Nephron progenitor cell (in vitro differentiated cells): ENCODE measurements around the gene PDHX.

Experiments used
- DNase-seq: peaks from one replicate; pipeline ENCODE4 v3.0.0; 2021
- H3K27ac Mint-ChIP-seq: 2 replicates; pipeline ENCODE4 v1.8.0; 2021; ENCODE audit warnings: mild to moderate bottlenecking, moderate library complexity, mixed read lengths
- H3K27me3 Mint-ChIP-seq: 2 replicates; pipeline ENCODE4 v1.8.0; 2021; ENCODE audit warnings: mild to moderate bottlenecking, low read depth, mixed read lengths; ENCODE audit not compliant: poor library complexity
- H3K36me3 Mint-ChIP-seq: 2 replicates; pipeline ENCODE4 v1.8.0; 2021; ENCODE audit warnings: low read depth, mixed read lengths
- H3K4me1 Mint-ChIP-seq: 2 replicates; pipeline ENCODE4 v1.8.0; 2021; ENCODE audit warnings: mixed read lengths
- H3K4me3 Mint-ChIP-seq: 2 replicates; pipeline ENCODE4 v1.8.0; 2021; ENCODE audit warnings: mild to moderate bottlenecking, moderate library complexity, mixed read lengths
- H3K9me3 Mint-ChIP-seq: 2 replicates; pipeline ENCODE4 v1.8.0; 2021; ENCODE audit warnings: mild to moderate bottlenecking, moderate library complexity, mixed read lengths
- TF ChIP-seq, protein P1 (sequence below): fragments of 200-600 bp; sonication (generic); IDR thresholded peaks from 2 replicates; pipeline ENCODE4 v1.5.0; 2021; ENCODE audit warnings: antibody characterized with exemption

The PDHX gene

GRCh38 chr11:35029979-35030682 is 113.7 kb downstream of the PDHX start:
- TF ChIP-seq, protein P1, sequence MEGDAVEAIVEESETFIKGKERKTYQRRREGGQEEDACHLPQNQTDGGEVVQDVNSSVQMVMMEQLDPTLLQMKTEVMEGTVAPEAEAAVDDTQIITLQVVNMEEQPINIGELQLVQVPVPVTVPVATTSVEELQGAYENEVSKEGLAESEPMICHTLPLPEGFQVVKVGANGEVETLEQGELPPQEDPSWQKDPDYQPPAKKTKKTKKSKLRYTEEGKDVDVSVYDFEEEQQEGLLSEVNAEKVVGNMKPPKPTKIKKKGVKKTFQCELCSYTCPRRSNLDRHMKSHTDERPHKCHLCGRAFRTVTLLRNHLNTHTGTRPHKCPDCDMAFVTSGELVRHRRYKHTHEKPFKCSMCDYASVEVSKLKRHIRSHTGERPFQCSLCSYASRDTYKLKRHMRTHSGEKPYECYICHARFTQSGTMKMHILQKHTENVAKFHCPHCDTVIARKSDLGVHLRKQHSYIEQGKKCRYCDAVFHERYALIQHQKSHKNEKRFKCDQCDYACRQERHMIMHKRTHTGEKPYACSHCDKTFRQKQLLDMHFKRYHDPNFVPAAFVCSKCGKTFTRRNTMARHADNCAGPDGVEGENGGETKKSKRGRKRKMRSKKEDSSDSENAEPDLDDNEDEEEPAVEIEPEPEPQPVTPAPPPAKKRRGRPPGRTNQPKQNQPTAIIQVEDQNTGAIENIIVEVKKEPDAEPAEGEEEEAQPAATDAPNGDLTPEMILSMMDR = no peak
- Mint-ChIP-seq H3K27me3 (no peaks in the 10 kb centered on the region), H3K36me3 (no peaks in the 10 kb centered on the region), H3K27ac (no peak overlapping the region), H3K4me1 (no peaks in the 10 kb centered on the region), H3K4me3 (no peak overlapping the region), H3K9me3 (peaks cover 25% of the 10 kb centered on the region)
- no peak for DNase-seq

DNA sequence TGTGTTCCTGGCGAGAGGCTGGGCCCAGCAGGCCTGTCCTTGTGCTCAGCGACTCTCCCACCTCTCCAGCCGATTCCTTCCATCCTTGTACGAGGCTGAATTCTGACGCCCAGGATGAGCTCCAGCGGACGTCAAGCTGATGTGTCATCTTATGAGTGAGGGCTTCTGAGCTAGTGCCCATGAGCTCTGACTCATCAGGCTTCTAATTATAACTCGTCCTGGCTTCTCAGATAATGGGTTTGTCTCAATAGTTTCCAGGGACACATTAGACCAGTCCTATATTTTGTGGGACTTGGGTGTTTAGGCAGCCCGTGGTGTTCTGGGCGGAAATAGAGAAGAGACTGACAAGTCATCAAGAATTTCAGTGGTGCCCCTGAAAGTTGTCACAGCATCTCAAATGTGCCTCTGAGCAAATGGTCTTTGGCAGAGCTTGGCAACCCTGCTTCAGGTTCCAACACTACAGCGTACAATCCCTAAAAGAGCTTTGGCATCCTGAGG is 114.3 kb downstream of the PDHX start:
- no peak for DNase-seq
- TF ChIP-seq, protein P1 = no peak
- no peaks in the 10 kb centered on the region for H3K36me3 Mint-ChIP-seq
- peaks cover 19% of the 10 kb centered on the region for H3K9me3 Mint-ChIP-seq
- no peak overlapping the region for H3K27ac Mint-ChIP-seq
- H3K4me3 Mint-ChIP-seq = no peak overlapping the region
- H3K27me3 Mint-ChIP-seq = no peaks in the 10 kb centered on the region
- H3K4me1 Mint-ChIP-seq = no peaks in the 10 kb centered on the region

DNA sequence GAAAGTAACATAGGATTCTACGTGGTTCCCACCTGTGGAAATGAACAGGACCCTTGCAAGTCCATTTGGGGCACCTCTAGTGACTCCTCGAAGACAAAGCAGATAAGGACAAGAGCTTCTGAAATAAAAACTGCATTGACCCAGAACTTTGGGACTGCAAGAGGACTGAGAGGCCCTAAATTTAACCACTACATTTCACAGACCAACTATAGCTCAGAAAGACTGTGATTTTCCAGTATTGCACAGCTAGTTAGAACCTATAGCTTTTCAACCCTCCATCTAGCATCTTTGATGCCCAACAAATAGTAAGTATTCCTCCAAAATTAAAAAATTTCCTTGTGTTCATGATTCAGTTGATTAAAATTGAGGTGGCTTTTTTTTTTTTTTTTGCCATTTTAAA is 114.9 kb downstream of the PDHX start:
- Mint-ChIP-seq H3K27ac (no peak overlapping the region), H3K27me3 (no peaks in the 10 kb centered on the region), H3K9me3 (peaks cover 13% of the 10 kb centered on the region), H3K4me3 (no peak overlapping the region), H3K4me1 (no peaks in the 10 kb centered on the region), H3K36me3 (no peaks in the 10 kb centered on the region)
- TF ChIP-seq, protein P1 = no peak
- DNase-seq = no peak

- H3K4me3 Mint-ChIP-seq = no peak overlapping the region
- TF ChIP-seq, protein P1 = no peak
- no peaks in the 10 kb centered on the region for H3K4me1 Mint-ChIP-seq
- H3K36me3 Mint-ChIP-seq = no peaks in the 10 kb centered on the region
- no peak for DNase-seq
- H3K27ac Mint-ChIP-seq = no peak overlapping the region
- no peaks in the 10 kb centered on the region for H3K27me3 Mint-ChIP-seq
- H3K9me3 Mint-ChIP-seq = peaks cover 8% of the 10 kb centered on the region
Measured at GRCh38 chr11:35031867-35032266, 115.4 kb downstream of the PDHX start.

DNA sequence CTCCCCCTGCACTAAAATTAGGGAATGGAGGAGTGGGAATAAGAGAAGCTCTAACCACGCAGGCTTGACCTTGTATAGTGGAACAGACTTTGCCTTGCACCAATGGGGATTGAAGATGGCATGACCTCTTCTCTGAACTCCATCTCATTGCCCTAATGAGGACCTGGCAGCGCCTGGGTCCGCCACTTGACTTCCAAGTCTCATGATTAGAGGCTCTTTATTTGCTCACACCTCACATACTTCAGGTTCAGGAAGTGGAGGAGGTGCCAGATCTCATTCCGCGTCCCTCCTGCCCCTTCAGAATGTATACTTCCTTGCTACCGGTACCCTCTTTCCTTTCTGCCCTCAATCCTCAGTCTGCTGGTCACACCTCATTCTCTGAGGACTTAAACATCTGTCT is 116.6 kb downstream of the PDHX start:
- Mint-ChIP-seq H3K4me3 (no peak overlapping the region), H3K9me3 (no peaks in the 10 kb centered on the region), H3K27ac (no peak overlapping the region), H3K27me3 (no peaks in the 10 kb centered on the region), H3K36me3 (no peaks in the 10 kb centered on the region), H3K4me1 (no peaks in the 10 kb centered on the region)
- DNase-seq = no peak
- TF ChIP-seq, protein P1 = no peak

- Mint-ChIP-seq H3K4me1 (no peaks in the 10 kb centered on the region), H3K9me3 (no peaks in the 10 kb centered on the region), H3K4me3 (no peak overlapping the region), H3K27me3 (peaks cover 5% of the 10 kb centered on the region), H3K36me3 (no peaks in the 10 kb centered on the region), H3K27ac (no peak overlapping the region)
- no peak for DNase-seq
- TF ChIP-seq, protein P1 = no peak
Measured at GRCh38 chr11:35034401-35034800, 118.0 kb downstream of the PDHX start.
